Thymus (tissue), 14 donors: ENCODE measurements around the gene ZNF354B. TPM values are rescaled to one million over a fixed set of nuclear protein-coding genes. Genes with fewer than 3 reads are reported as not detected.

Source experiments
- DNase-seq, 9 donors: peaks; one replicate each; pipeline ENCODE4 v3.0.0-alpha.2; 2013; ENCODE audit warnings: low spot score in 9 of 9, low read depth in 6 of 9, missing footprints in 1 of 9
- H3K27ac ChIP-seq, 2 donors: one replicate each; pipeline ENCODE4 v1.5.1; 2013; ENCODE audit warnings: control low read depth in 1 of 2, low read depth in 1 of 2, low read length in 1 of 2, mild to moderate bottlenecking in 1 of 2, moderate library complexity in 1 of 2
- H3K27me3 ChIP-seq, 2 donors: one replicate each; pipeline ENCODE4 v1.5.1; 2013; ENCODE audit warnings: low read length in 1 of 2; ENCODE audit not compliant: control insufficient read depth in 2 of 2, insufficient read depth in 1 of 2
- H3K36me3 ChIP-seq, 2 donors: one replicate each; pipeline ENCODE4 v1.5.1; 2013; ENCODE audit warnings: low read length in 1 of 2, mild to moderate bottlenecking in 1 of 2, moderate library complexity in 1 of 2; ENCODE audit not compliant: control insufficient read depth in 2 of 2, insufficient read depth in 2 of 2
- H3K4me1 ChIP-seq, 2 donors: one replicate each; pipeline ENCODE4 v1.5.1; 2013; ENCODE audit warnings: low read length in 2 of 2; ENCODE audit not compliant: control insufficient read depth in 2 of 2, insufficient read depth in 2 of 2
- H3K4me3 ChIP-seq, 2 donors: one replicate each; pipeline ENCODE4 v1.5.1; 2013; ENCODE audit warnings: low read length in 2 of 2, control low read depth in 1 of 2, mild to moderate bottlenecking in 1 of 2
- H3K9me3 ChIP-seq, 2 donors: one replicate each; pipeline ENCODE4 v1.5.1; 2013; ENCODE audit warnings: low read length in 1 of 2, mild to moderate bottlenecking in 1 of 2; ENCODE audit not compliant: control insufficient read depth in 2 of 2, insufficient read depth in 1 of 2
- WGBS: extraction: QIAGEN DNeasy Blood & Tissue Kit; methylation state at CpG from one replicate; pipeline ENCODE4 v1.1.7; 2013; 5-methylcytosine and 5-hydroxymethylcytosine counted together
- long read RNA-seq, 10 donors: transcript quantifications; one replicate each; lab custom pipeline, GENCODE V29; 2026
- polyA plus RNA-seq: library from polyadenylated mRNA; stranded (reverse); fragments of 200-250 nt; gene quantifications from one replicate; pipeline ENCODE4 v1.2.3, GENCODE V29; 2013
- total RNA-seq: library from RNA; stranded (reverse); fragments of 120-200 nt; gene quantifications from one replicate; pipeline ENCODE4 v1.2.4, GENCODE V29; 2013
- donor health status: healthy.

The ZNF354B gene
- 11.9 TPM for total RNA-seq
- 18.6 TPM for polyA plus RNA-seq
- long read RNA-seq, donor 1, partial matches to known transcripts: 0 of 2 reads
- long read RNA-seq, donor 1, other reads (novel, unspliced or antisense): 0 of 2 reads
- long read RNA-seq, donor 2: 0 reads
- long read RNA-seq, donor 3, transcript ZNF354B-201 (5 exons, 2,802 nt): major isoform, 6 of 7 reads
- long read RNA-seq, donor 3, partial matches to known transcripts: 0 of 7 reads
- long read RNA-seq, donor 3, other reads (novel, unspliced or antisense): 0 of 7 reads
- long read RNA-seq, donor 4, partial matches to known transcripts: 0 of 3 reads
- long read RNA-seq, donor 4, other reads (novel, unspliced or antisense): 0 of 3 reads
- long read RNA-seq, donor 5, transcript ZNF354B-201 (5 exons, 2,802 nt): major isoform, 5 of 12 reads
- long read RNA-seq, donor 5, partial matches to known transcripts: 0 of 12 reads
- long read RNA-seq, donor 5, other reads (novel, unspliced or antisense): 5 of 12 reads
- long read RNA-seq, donor 6, partial matches to known transcripts: 0 of 3 reads
- long read RNA-seq, donor 6, other reads (novel, unspliced or antisense): 0 of 3 reads
- long read RNA-seq, donor 7, partial matches to known transcripts: 0 of 4 reads
- long read RNA-seq, donor 7, other reads (novel, unspliced or antisense): 0 of 4 reads
- long read RNA-seq, donor 8, partial matches to known transcripts: 0 of 1 reads
- long read RNA-seq, donor 8, other reads (novel, unspliced or antisense): 0 of 1 reads
- long read RNA-seq, donor 9, partial matches to known transcripts: 0 of 3 reads
- long read RNA-seq, donor 9, other reads (novel, unspliced or antisense): 0 of 3 reads
- long read RNA-seq, donor 10, partial matches to known transcripts: 0 of 2 reads
- long read RNA-seq, donor 10, other reads (novel, unspliced or antisense): 0 of 2 reads

DNA sequence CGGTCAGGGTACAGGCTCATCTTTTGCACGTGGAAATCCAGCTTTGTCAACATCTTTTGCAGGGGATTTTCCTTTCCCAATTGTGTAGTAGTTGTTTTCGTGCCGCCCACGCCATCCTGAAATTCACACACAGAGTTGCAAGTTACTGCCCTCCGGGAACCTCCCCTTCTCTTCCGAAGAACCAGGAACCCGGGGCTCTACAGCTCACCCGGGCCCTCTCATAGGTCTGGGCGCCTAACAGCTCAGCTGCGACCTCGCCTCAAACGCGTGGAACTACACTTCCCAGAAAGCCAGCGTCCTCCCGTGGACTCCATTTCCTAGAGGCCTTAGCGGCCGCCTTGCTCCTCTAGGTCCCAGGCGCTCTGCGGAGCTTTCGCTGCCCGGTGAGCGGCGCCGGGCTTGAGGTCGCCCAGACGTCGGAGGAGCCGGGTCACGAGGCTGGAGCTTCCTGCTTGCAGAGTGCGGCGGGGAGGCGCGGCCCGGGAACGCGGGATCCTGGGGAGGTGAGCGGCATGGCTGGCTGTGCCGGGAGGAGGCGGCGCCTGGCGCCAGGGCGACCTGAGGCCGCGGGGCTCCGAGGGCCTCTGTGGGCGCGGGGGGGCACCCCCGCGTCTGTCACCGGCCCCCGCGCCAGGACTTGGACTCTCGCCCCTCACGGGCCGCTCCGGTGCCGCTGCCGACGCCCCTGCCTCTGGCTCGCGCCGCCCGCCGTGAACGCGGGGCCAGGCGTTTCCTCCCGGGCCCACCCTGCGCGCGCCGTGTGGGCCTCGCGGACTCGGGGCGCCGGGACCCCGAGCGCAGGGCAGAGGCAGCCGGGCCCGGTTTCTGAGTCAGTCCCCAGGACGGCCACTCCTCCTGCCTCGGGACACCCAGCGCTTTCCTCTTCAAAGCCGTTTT lies at the start of gene ZNF354B:
ZNF354B (plus strand) TSS at position 329 of the 897 bp plus-strand sequence. CDS start 1,095 bp downstream, outside the sequence.
- no peaks in the 10 kb centered on the region for H3K9me3 ChIP-seq

DNA sequence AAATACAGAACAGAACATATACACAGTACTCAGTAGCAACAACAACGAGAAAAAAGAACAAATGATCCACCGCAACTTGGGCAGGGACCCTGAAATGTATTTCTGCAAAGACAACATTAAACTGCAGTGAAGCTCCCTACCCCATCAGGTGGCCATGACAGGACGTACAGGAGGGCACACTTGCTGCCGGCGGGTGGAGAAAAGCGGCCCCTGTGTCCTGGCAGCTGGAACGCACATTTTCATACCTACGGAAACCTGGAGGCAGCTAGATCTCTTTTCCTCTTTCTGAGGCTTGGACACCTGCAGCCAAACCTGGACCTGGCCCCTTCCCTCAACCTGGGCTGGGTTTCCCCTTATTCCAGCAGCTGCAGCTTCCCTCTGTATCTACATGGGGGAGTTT lies 42.2 kb upstream of the ZNF354B start:
- Histone ChIP-seq H3K27me3 (no peaks in the 10 kb centered on the region), H3K4me1 (no peaks in the 10 kb centered on the region), H3K27ac (no peak overlapping the region), H3K9me3 (no peaks in the 10 kb centered on the region), H3K4me3 (no peak overlapping the region), H3K36me3 (no peaks in the 10 kb centered on the region)
- DNase-seq: no peak
- 90% methylated on average over 8 of the region's 8 CpGs for WGBS

More for the DNA sequence above, at the start of gene ZNF354B:
- H3K27ac ChIP-seq: peak within 1 kb of the TSS in 1 of 2 donors; percentile 6
- WGBS: 2% methylated on average over 86 of the region's 86 CpGs
- peaks cover 5 to 8% of the 10 kb centered on the region in 2 donors for H3K36me3 ChIP-seq
- no peaks in the 10 kb centered on the region for H3K4me1 ChIP-seq
- H3K27me3 ChIP-seq: no peaks in the 10 kb centered on the region
- DNase-seq: peak; percentile 75 to 95 (median 87)
- H3K4me3 ChIP-seq: peak within 1 kb of the TSS; percentile 59 to 79

DNA sequence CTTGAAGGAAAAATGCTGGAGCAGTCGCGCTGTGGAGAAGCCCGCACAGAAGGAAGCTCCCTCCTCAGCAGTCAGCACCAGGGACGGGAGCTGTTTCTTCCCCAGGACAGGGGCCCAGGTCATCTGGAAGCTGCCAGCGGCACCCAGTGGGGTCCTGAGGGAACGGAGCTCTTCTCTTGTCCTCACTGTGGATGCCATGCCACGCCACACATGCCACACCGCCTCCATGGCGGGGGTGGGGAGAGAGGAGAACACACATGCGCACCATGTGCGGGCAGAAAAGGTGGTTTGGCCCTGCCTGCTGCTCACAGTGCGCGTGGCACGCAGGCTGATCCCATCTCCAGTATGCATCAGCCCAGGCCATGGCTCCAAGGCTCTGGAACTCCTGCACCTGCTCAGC lies 41.7 kb upstream of the ZNF354B start:
- Histone ChIP-seq H3K4me3 (no peak overlapping the region), H3K9me3 (no peaks in the 10 kb centered on the region), H3K4me1 (no peaks in the 10 kb centered on the region), H3K27ac (no peak overlapping the region), H3K27me3 (no peaks in the 10 kb centered on the region), H3K36me3 (no peaks in the 10 kb centered on the region)
- DNase-seq: no peak
- WGBS: 89% methylated on average over 14 of the region's 14 CpGs

DNA sequence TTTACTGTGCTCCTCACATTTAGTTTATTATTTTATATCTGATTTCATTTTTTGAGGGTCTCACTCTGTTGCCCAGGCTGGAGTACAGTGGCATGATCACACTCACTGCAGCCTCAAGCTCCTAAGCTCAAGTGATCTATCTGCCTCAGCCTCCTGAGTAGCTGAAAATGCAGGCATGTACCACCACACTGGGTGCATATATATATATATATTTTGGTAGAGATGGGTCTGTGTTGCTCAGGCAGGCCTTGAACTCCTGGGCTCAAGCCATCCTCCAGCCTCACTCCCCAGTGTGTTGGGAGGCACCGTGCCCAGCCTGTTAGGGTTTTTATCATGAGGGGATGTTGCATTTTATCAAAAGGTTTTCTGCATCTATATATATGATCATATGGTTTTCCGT lies 39.8 kb upstream of the ZNF354B start:
- WGBS: 90% methylated on average over 2 of the region's 2 CpGs
- H3K4me3 ChIP-seq: no peak overlapping the region
- H3K27me3 ChIP-seq: no peaks in the 10 kb centered on the region
- H3K9me3 ChIP-seq: no peaks in the 10 kb centered on the region
- H3K27ac ChIP-seq: no peak overlapping the region
- no peaks in the 10 kb centered on the region for H3K36me3 ChIP-seq
- H3K4me1 ChIP-seq: no peaks in the 10 kb centered on the region
- no peak for DNase-seq

DNA sequence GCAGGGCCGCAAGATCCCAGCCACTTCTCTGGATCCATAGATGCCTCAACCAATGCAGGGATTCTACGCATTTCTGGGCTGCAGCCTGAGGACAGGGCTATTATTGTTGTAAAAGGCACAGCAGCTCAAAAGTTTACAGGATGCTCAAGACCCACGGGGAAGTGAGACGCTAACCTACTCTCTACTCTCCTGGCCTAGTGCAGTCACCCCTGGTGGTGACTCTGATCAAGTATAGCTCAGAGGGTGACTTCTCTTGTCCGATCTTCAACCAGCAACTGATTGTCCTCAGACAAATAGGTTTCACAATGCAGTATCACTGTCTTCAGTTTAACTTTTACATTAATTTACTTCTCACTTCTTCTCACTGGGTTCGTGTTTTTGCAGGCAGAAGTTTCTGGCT lies 34.3 kb upstream of the ZNF354B start:
- WGBS: 92% methylated on average over 6 of the region's 6 CpGs
- no peaks in the 10 kb centered on the region for H3K36me3 ChIP-seq
- no peaks in the 10 kb centered on the region for H3K4me1 ChIP-seq
- H3K9me3 ChIP-seq: no peaks in the 10 kb centered on the region
- no peak overlapping the region for H3K27ac ChIP-seq
- DNase-seq: no peak
- H3K27me3 ChIP-seq: no peaks in the 10 kb centered on the region
- H3K4me3 ChIP-seq: no peak overlapping the region

DNA sequence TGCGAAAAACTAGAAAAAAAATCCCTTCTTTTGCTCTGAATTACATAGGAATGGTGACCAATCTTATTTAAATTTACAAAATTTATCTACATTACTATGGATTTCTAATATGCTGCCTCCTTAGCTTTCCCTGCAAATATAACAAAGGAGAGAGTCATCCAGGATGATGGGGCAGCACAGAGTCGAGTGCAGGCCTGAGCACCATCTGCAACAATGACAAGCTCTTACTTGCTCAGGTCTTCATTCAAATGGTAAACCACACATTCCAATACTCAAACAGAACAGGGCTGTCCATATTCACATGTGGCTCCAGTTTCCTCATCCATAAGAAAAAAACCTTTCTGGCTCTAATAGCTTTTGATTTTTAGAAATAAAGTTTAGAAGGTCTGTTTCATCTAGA lies 33.5 kb upstream of the ZNF354B start:
- WGBS: 91% methylated on average over 2 of the region's 2 CpGs
- no peak for DNase-seq
- H3K4me1 ChIP-seq: no peaks in the 10 kb centered on the region

DNA sequence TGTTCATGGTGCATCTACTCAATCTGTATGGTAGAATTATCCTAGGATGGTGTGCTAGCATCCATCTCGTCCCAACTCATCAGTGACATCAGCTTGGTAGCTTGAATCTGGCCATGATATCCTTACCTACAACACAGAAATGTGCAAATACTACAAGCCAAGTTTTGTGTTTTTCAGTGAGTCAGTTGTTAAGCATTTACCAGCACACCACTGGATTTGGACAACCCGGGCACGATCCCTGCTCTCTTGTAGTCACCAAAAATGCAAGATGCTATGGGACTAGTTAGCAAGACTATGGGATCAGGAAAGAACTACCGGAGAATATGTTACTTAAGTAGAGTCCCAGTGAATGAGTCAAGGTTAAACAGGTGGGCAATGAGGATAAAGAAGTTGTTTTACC lies 32.1 kb upstream of the ZNF354B start:
- Histone ChIP-seq H3K27ac (no peak overlapping the region), H3K36me3 (no peaks in the 10 kb centered on the region)
- 69% methylated on average over 4 of the region's 4 CpGs for WGBS

More for the DNA sequence above, 33.5 kb upstream of the ZNF354B start:
- H3K4me3 ChIP-seq: no peak overlapping the region
- no peak overlapping the region for H3K27ac ChIP-seq
- no peaks in the 10 kb centered on the region for H3K36me3 ChIP-seq
- H3K27me3 ChIP-seq: no peaks in the 10 kb centered on the region
- no peaks in the 10 kb centered on the region for H3K9me3 ChIP-seq

DNA sequence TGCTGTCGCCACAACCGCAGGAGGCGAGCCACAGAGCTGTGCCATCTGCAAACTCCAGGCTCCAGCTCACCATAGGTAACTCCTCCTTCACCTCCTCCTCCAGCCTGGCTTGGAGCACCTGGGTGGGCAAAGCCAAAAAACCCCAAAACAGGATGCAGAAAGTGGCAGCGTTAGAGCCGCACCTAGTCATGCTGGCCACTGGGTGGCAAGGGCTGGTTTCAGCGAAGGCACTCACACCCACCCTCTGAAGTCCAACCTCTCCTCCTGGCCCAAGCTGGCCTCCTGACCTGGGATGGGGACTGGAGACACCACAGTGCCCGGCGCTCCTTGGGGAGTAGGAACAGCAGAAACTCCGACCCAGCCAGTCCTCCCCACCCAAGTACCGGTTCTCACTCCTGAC lies 28.7 kb upstream of the ZNF354B start:
- Histone ChIP-seq H3K4me3 (no peak overlapping the region), H3K27ac (no peak overlapping the region), H3K27me3 (no peaks in the 10 kb centered on the region), H3K9me3 (no peaks in the 10 kb centered on the region), H3K4me1 (no peaks in the 10 kb centered on the region), H3K36me3 (no peaks in the 10 kb centered on the region)
- WGBS: 85% methylated on average over 10 of the region's 10 CpGs
- DNase-seq: no peak

More for the DNA sequence above, 32.1 kb upstream of the ZNF354B start:
- H3K9me3 ChIP-seq: no peaks in the 10 kb centered on the region
- DNase-seq: no peak
- H3K4me1 ChIP-seq: no peaks in the 10 kb centered on the region
- no peaks in the 10 kb centered on the region for H3K27me3 ChIP-seq
- H3K4me3 ChIP-seq: no peak overlapping the region
